GM18502 (cell line): ENCODE measurements around the gene TSPEAR.
"Not testable (repeated sequence)": the region's sequence is repeated elsewhere in the genome, so short reads cannot be mapped to it uniquely, and the experiment has no call there.

ENCODE experiments used
- ATAC-seq: cut with Tn5 transposase; IDR thresholded peaks from one replicate; pipeline ENCODE4 v1.9.1; 2021; ENCODE audit warnings: mild to moderate bottlenecking; ENCODE audit not compliant: unreplicated experiment, poor library complexity

TSPEAR gene

GRCh38 chr21:44579056-44579832, 132.1 kb downstream of the TSPEAR start:
- no peak for ATAC-seq

GRCh38 chr21:44578371-44579055, 132.9 kb downstream of the TSPEAR start:
- no peak for ATAC-seq

GRCh38 chr21:44576025-44576420, 135.3 kb downstream of the TSPEAR start:
- no peak for ATAC-seq

GRCh38 chr21:44575307-44576024, 135.9 kb downstream of the TSPEAR start:
- no peak for ATAC-seq

GRCh38 chr21:44574457-44575306, 136.7 kb downstream of the TSPEAR start:
- ATAC-seq: no peak

- not testable (repeated sequence) for ATAC-seq
These were observed 137.5 kb downstream of the TSPEAR start, which contains the start of gene KRTAP10-4 for GRCh38 chr21:44573630-44574456. KRTAP10-4 (plus strand) TSS chr21:44573729; CDS start chr21:44573759, 30 bp downstream.

- no peak for ATAC-seq
These were observed 138.3 kb downstream of the TSPEAR start for GRCh38 chr21:44572959-44573583.

- ATAC-seq: no peak
These were observed 139.3 kb downstream of the TSPEAR start for GRCh38 chr21:44571844-44572782.

- no peak for ATAC-seq
These were observed 140.1 kb downstream of the TSPEAR start for GRCh38 chr21:44571296-44571695.

- ATAC-seq: no peak
These were observed 141.4 kb downstream of the TSPEAR start for GRCh38 chr21:44569861-44570517.

GRCh38 chr21:44568667-44569556, 142.5 kb downstream of the TSPEAR start:
- ATAC-seq: no peak

- no peak for ATAC-seq
These were observed 143.1 kb downstream of the TSPEAR start for GRCh38 chr21:44568261-44568660.

- no peak for ATAC-seq
These were observed 143.7 kb downstream of the TSPEAR start for GRCh38 chr21:44567481-44568171.

- ATAC-seq: no peak
These were observed 145.0 kb downstream of the TSPEAR start for GRCh38 chr21:44566403-44566802.

GRCh38 chr21:44564886-44565598, 146.3 kb downstream of the TSPEAR start:
- ATAC-seq: no peak
